TTC549 (cell line): ENCODE results near the gene WWC2.
"Not testable (repeated sequence)": the region's sequence is repeated elsewhere in the genome, so short reads cannot be mapped to it uniquely, and the experiment has no call there.

Experiments
- FAIRE-seq: peaks from 2 replicates; lab custom pipeline; 2012; peaks lifted over from hg19 to GRCh38; lab: Jason Lieb, UNC

WWC2 gene

GRCh38 chr4:183299464-183299863 lies 200.4 kb downstream of the WWC2 start:
- no peak for FAIRE-seq

GRCh38 chr4:183300070-183300469 lies 201.0 kb downstream of the WWC2 start:
- FAIRE-seq, result no peak

- no peak for FAIRE-seq
These were observed 201.6 kb downstream of the WWC2 start for GRCh38 chr4:183300655-183301054.

GRCh38 chr4:183303301-183303700 lies 204.2 kb downstream of the WWC2 start:
- FAIRE-seq, result no peak

GRCh38 chr4:183304067-183304466 lies 205.0 kb downstream of the WWC2 start:
- no peak for FAIRE-seq

- FAIRE-seq, result no peak
These were observed 205.5 kb downstream of the WWC2 start for GRCh38 chr4:183304538-183304937.

- no peak for FAIRE-seq
These were observed 207.8 kb downstream of the WWC2 start for GRCh38 chr4:183306811-183307210.

- no peak for FAIRE-seq
These were observed 213.8 kb downstream of the WWC2 start for GRCh38 chr4:183312841-183313240.

GRCh38 chr4:183314336-183314735 lies 215.3 kb downstream of the WWC2 start:
- FAIRE-seq, result no peak

- no peak for FAIRE-seq
These were observed 215.7 kb downstream of the WWC2 start for GRCh38 chr4:183314806-183315205.

GRCh38 chr4:183318656-183319055 lies 219.6 kb downstream of the WWC2 start:
- FAIRE-seq, result no peak

GRCh38 chr4:183320211-183321059 lies 221.4 kb downstream of the WWC2 start, which contains the start of gene CLDN22:
Gene CLDN22 (minus strand): TSS chr4:183320276. CDS start chr4:183320218, 58 bp downstream.
- FAIRE-seq, result no peak

- FAIRE-seq, result no peak
These were observed 222.0 kb downstream of the WWC2 start for GRCh38 chr4:183321079-183321478.

GRCh38 chr4:183321516-183321915 lies 222.5 kb downstream of the WWC2 start:
- no peak for FAIRE-seq

- FAIRE-seq, result no peak
These were observed 223.3 kb downstream of the WWC2 start, which contains the start of gene CLDN24 for GRCh38 chr4:183322326-183322725. Gene CLDN24 (minus strand): TSS chr4:183322426. CDS start chr4:183322426, 0 bp downstream.

- no peak for FAIRE-seq
These were observed 224.2 kb downstream of the WWC2 start for GRCh38 chr4:183323295-183323694.

GRCh38 chr4:183324056-183324455 lies 225.0 kb downstream of the WWC2 start:
- FAIRE-seq, result not testable (repeated sequence)

- FAIRE-seq, result no peak
These were observed 225.6 kb downstream of the WWC2 start for GRCh38 chr4:183324619-183325018.

- not testable (repeated sequence) for FAIRE-seq
These were observed 227.3 kb downstream of the WWC2 start for GRCh38 chr4:183326387-183326786.

- no peak for FAIRE-seq
These were observed 227.8 kb downstream of the WWC2 start for GRCh38 chr4:183326853-183327252.

- FAIRE-seq, result no peak
These were observed 228.8 kb downstream of the WWC2 start for GRCh38 chr4:183327827-183328226.

GRCh38 chr4:183328832-183329231 lies 229.8 kb downstream of the WWC2 start:
- FAIRE-seq, result no peak

GRCh38 chr4:183329244-183329643 lies 230.2 kb downstream of the WWC2 start:
- FAIRE-seq, result no peak
